ENCODE results near the gene CYP4F2.
"Not testable (repeated sequence)": the region's sequence is repeated elsewhere in the genome, so short reads cannot be mapped to it uniquely, and the experiment has no call there.

The CYP4F2 gene

GRCh38 chr19:15837221-15837731 is 60.6 kb downstream of the CYP4F2 start:
- H3K4me1 ChIP-seq (ENCODE audit: insufficient read depth, low read length), result no peaks in the 10 kb centered on the region
- H3K9me3 ChIP-seq (ENCODE audit: low read length), result no peaks in the 10 kb centered on the region
- no peak overlapping the region for H3K4me3 ChIP-seq (ENCODE audit: low read length)
- no peaks in the 10 kb centered on the region for H3K36me3 ChIP-seq (ENCODE audit: insufficient read depth, low read length)
- H2AFZ ChIP-seq (ENCODE audit: low read depth, low read length), result no peak overlapping the region
- peaks cover 10% of the 10 kb centered on the region for H3K27me3 ChIP-seq (ENCODE audit: insufficient read depth, low read length)

GRCh38 chr19:15836330-15837220 is 61.3 kb downstream of the CYP4F2 start:
- no peaks in the 10 kb centered on the region for H3K9me3 ChIP-seq (ENCODE audit: low read length)
- no peaks in the 10 kb centered on the region for H3K36me3 ChIP-seq (ENCODE audit: insufficient read depth, low read length)
- H2AFZ ChIP-seq (ENCODE audit: low read depth, low read length), result no peak overlapping the region
- no peaks in the 10 kb centered on the region for H3K4me1 ChIP-seq (ENCODE audit: insufficient read depth, low read length)
- no peak overlapping the region for H3K4me3 ChIP-seq (ENCODE audit: low read length)
- peaks cover 15% of the 10 kb centered on the region for H3K27me3 ChIP-seq (ENCODE audit: insufficient read depth, low read length)

DNA sequence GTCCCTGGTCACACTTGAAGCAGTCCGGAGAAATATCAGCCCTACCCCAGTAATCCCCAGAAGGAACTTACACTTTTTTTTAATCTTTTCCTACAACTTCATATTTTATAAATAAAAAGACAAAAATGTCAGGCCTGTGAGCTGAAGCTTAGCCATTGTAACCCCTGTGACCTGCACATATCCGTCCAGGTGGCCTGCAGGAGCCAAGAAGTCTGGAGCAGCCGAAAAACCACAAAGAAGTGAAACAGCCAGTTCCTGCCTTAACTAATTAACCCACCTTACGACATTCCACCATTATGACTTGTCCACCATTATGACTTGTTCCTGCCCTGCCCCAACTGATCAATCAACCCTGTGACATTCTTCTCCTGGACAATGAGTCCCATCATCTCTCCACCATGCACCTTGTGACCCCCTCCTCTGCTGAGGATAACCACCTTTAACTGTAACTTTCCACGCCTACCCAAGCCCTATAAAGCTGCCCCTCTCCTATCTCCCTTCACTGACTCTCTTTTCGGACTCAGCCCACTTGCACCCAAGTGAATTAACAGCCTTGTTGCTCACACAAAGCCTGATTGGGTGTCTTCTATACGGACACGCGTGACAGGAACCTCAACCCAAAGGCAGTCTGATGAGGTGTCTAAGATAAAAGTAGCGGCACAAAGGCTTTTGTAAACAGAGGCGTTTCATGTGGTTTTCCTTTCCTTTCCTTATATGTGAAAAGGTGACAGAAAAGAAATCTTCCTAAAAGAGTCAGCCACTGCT is 62.1 kb downstream of the CYP4F2 start:
- not testable (repeated sequence) for H3K9me3 ChIP-seq (ENCODE audit: low read length); H3K4me3 ChIP-seq (ENCODE audit: low read length); H2AFZ ChIP-seq (ENCODE audit: low read depth, low read length); H3K36me3 ChIP-seq (ENCODE audit: insufficient read depth, low read length); H3K4me1 ChIP-seq (ENCODE audit: insufficient read depth, low read length)
- peaks cover 16% of the 10 kb centered on the region for H3K27me3 ChIP-seq (ENCODE audit: insufficient read depth, low read length)

GRCh38 chr19:15834232-15834631 is 63.6 kb downstream of the CYP4F2 start:
- H2AFZ ChIP-seq (ENCODE audit: low read depth, low read length); H3K4me3 ChIP-seq (ENCODE audit: low read length); H3K4me1 ChIP-seq (ENCODE audit: insufficient read depth, low read length); H3K9me3 ChIP-seq (ENCODE audit: low read length); H3K36me3 ChIP-seq (ENCODE audit: insufficient read depth, low read length): not testable (repeated sequence)
- peaks cover 16% of the 10 kb centered on the region for H3K27me3 ChIP-seq (ENCODE audit: insufficient read depth, low read length)

DNA sequence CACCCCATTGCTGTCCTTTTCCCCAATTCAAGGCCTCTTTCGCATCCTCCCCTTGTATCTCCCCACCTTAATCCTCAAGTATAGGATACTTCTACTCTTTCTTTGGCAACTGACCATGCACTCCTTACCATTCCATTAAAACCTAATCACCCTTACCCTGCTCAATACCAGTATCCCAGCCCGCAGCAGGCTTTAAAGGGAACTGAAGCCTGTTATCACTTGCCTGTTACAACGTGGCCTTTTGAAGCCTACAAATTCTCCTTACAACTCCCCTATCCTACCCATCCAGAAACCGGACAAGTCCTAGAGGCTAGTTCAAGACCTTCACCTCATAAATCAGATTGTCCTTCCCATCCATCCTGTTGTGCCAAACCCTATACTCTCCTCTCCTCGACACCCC is 66.2 kb downstream of the CYP4F2 start:
- Histone ChIP-seq H3K4me3 (ENCODE audit: low read length) (no peak overlapping the region), H3K36me3 (ENCODE audit: insufficient read depth, low read length) (no peaks in the 10 kb centered on the region), H3K9me3 (ENCODE audit: low read length) (no peaks in the 10 kb centered on the region), H3K4me1 (ENCODE audit: insufficient read depth, low read length) (no peaks in the 10 kb centered on the region), H3K27me3 (ENCODE audit: insufficient read depth, low read length) (peaks cover 16% of the 10 kb centered on the region), H2AFZ (ENCODE audit: low read depth, low read length) (no peak overlapping the region)

DNA sequence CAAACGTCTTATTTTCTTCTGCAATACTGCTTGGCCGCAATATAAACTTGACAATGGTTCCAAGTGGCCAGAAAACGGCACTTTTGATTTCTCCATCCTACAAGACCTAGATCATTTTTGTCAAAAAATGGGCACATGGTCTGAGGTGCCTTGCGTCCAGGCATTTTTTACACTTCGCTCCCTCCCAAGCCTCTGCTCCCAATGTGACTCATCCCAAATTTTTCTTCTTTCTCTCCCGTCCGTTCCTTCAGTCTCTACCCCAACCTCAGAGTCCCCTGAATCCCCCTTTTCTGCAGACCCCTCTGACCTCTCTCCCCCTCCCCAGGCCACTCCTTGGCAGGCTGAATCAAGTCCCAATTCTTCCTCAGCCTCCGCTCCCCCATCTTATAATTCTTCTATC is 68.1 kb downstream of the CYP4F2 start:
- H3K27me3 ChIP-seq (ENCODE audit: insufficient read depth, low read length), result peaks cover 18% of the 10 kb centered on the region
- H2AFZ ChIP-seq (ENCODE audit: low read depth, low read length), result no peak overlapping the region
- no peak overlapping the region for H3K4me3 ChIP-seq (ENCODE audit: low read length)
- H3K4me1 ChIP-seq (ENCODE audit: insufficient read depth, low read length), result no peaks in the 10 kb centered on the region
- no peaks in the 10 kb centered on the region for H3K36me3 ChIP-seq (ENCODE audit: insufficient read depth, low read length)
- no peaks in the 10 kb centered on the region for H3K9me3 ChIP-seq (ENCODE audit: low read length)

DNA sequence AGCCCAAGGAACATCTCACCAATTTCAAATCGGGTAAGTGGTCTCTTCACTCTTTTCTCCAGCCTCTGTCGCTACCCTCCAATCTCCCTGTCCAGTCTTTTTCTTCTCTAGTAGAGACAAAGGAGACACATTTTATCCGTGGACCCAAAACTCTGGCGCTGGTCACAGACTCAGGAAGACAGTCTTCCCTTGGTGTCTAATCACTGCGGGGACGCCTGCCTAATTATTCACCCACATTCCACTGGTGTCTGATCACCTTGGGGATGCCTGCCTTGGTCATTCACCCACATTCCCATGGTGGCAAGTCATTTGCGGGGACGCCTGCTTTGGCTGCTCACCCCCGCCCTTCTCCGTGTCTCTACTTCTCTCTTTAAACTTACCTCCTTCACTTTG is 68.6 kb downstream of the CYP4F2 start:
- no peaks in the 10 kb centered on the region for H3K36me3 ChIP-seq (ENCODE audit: insufficient read depth, low read length)
- no peak overlapping the region for H3K4me3 ChIP-seq (ENCODE audit: low read length)
- H3K27me3 ChIP-seq (ENCODE audit: insufficient read depth, low read length), result peaks cover 18% of the 10 kb centered on the region
- no peaks in the 10 kb centered on the region for H3K9me3 ChIP-seq (ENCODE audit: low read length)
- H3K4me1 ChIP-seq (ENCODE audit: insufficient read depth, low read length), result no peaks in the 10 kb centered on the region
- no peak overlapping the region for H2AFZ ChIP-seq (ENCODE audit: low read depth, low read length)

DNA sequence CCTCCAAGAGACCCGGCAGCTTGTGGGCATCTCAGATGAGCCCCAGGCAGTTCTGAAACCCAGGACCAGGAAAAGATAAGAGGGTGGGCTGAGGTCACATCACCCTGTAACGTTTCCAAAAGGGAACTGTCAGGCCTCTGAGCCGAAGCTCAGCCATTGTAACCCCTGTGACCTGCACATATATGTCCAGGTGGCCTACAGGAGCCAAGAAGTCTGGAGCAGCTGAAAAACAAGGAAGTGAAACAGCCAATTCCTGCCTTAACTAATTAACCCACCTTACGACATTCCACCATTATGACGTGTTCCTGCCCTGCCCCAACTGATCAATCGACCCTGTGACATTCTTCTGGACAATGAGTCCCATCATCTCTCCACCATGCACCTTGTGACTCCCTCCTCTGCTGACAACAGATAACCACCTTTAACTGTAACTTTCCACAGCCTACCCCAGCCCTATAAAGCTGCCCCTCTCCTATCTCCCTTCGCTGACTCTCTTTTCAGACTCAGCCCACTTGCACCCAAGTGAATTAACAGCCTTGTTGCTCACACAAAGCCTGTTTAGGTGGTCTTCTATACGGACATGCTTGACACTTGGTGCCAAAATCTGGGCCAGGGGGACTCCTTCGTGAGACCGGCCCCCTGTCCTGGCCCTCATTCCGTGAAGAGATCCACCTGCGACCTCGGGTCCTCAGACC is 69.1 kb downstream of the CYP4F2 start:
- H3K4me3 ChIP-seq (ENCODE audit: low read length); H3K9me3 ChIP-seq (ENCODE audit: low read length); H3K36me3 ChIP-seq (ENCODE audit: insufficient read depth, low read length); H3K4me1 ChIP-seq (ENCODE audit: insufficient read depth, low read length); H2AFZ ChIP-seq (ENCODE audit: low read depth, low read length): not testable (repeated sequence)
- H3K27me3 ChIP-seq (ENCODE audit: insufficient read depth, low read length), result peaks cover 17% of the 10 kb centered on the region

DNA sequence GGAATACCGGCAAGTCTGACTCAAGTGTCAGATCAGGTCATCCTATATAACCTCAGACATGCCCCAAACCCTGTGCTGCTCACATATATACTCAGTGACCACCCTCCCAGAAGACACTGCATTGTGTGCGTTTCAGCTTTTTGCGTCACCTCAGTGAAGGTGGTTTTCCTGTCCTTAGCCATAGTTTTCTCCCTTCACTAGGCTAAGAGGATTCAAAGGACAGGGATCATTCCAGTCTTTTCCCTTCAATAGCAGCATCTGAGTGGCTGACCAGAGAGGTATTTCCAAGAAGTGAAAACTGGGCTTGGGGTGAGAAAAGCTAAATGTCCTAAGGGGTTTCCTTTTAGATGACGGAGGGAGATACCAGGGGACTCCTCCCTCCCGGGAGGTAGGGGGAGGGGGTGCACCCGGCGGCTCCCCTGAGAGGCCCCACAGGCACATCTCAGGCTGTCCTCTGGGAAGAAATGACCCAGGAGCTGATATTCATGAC is 69.7 kb downstream of the CYP4F2 start:
- Histone ChIP-seq H2AFZ (ENCODE audit: low read depth, low read length) (no peak overlapping the region), H3K4me3 (ENCODE audit: low read length) (no peak overlapping the region), H3K36me3 (ENCODE audit: insufficient read depth, low read length) (no peaks in the 10 kb centered on the region), H3K4me1 (ENCODE audit: insufficient read depth, low read length) (no peaks in the 10 kb centered on the region), H3K27me3 (ENCODE audit: insufficient read depth, low read length) (peaks cover 11% of the 10 kb centered on the region), H3K9me3 (ENCODE audit: low read length) (no peaks in the 10 kb centered on the region)
